ENCODE data around the gene SPIB. TPM values are rescaled to one million over a fixed set of nuclear protein-coding genes. Genes with fewer than 3 reads are reported as not detected.

SPIB gene
- total RNA-seq, 1 donor from 2014 or later: not detected

DNA sequence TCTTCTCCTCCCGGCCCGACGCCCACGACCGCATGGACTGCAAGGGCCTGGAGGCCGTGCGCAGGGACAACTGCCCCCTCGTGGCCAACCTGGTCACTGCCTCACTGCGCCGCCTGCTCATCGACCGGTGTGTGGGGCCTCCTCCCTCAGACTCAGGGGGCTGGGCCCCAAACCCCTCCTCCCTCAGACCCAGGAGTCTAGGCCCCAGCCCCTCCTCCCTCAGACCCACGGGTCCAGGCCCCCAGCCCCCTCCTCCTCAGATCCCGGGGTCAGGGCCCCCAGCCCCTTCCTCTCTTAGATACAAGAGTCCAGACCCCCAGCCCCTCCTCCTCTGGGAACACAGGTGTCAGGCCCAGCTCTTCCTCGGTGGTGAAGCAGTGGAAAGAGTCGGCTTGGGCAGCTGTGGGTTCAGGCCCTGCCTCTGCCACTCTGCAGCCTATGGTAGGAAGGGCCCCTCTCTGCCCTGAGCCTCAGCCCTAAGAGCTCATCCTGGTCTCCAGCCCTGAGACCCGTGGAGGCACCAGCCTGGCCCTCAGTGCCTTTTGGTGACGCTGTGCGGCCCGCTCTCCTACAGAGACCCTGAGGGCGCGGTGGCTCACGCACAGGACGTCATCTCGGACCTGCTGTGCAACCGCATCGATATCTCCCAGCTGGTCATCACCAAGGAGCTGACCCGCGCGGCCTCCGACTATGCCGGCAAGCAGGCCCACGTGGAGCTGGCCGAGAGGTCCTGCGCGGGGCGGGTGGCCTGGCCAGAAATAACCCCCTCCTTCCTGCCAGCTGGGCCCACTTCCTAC lies 3.7 kb upstream of the SPIB start:
- H3K4me3 ChIP-seq (ENCODE audit: low read depth, low read length): no peak overlapping the region

DNA sequence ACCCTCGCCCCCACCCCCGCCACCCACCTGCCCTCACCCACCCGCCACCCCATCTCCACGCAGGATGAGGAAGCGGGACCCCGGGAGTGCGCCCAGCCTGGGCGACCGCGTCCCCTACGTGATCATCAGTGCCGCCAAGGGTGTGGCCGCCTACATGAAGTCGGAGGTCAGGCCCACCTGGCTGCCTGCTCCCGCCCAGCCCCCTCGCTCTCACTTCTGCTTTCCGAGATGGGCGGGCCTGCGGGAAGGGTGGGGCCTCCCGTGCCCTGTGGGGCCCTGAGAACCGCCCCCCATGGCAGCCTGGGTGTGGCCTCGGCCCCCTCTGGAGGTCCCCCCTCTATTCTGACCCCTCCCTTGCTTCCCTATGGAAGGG lies 3.1 kb upstream of the SPIB start:
- H3K4me3 ChIP-seq (ENCODE audit: low read depth, low read length): no peak overlapping the region
- DNase-seq (ENCODE audit: low read depth): no peak
- TF ChIP-seq, protein P1, sequence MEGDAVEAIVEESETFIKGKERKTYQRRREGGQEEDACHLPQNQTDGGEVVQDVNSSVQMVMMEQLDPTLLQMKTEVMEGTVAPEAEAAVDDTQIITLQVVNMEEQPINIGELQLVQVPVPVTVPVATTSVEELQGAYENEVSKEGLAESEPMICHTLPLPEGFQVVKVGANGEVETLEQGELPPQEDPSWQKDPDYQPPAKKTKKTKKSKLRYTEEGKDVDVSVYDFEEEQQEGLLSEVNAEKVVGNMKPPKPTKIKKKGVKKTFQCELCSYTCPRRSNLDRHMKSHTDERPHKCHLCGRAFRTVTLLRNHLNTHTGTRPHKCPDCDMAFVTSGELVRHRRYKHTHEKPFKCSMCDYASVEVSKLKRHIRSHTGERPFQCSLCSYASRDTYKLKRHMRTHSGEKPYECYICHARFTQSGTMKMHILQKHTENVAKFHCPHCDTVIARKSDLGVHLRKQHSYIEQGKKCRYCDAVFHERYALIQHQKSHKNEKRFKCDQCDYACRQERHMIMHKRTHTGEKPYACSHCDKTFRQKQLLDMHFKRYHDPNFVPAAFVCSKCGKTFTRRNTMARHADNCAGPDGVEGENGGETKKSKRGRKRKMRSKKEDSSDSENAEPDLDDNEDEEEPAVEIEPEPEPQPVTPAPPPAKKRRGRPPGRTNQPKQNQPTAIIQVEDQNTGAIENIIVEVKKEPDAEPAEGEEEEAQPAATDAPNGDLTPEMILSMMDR (conservative IDR thresholded peaks at IDR 0.05; ENCODE audit: low read depth, low read length): no peak

More for the DNA sequence above, 3.7 kb upstream of the SPIB start:
- TF ChIP-seq, protein P1 (conservative IDR thresholded peaks at IDR 0.05; ENCODE audit: low read depth, low read length): peak; percentile 82
- DNase-seq (ENCODE audit: low read depth): no peak

DNA sequence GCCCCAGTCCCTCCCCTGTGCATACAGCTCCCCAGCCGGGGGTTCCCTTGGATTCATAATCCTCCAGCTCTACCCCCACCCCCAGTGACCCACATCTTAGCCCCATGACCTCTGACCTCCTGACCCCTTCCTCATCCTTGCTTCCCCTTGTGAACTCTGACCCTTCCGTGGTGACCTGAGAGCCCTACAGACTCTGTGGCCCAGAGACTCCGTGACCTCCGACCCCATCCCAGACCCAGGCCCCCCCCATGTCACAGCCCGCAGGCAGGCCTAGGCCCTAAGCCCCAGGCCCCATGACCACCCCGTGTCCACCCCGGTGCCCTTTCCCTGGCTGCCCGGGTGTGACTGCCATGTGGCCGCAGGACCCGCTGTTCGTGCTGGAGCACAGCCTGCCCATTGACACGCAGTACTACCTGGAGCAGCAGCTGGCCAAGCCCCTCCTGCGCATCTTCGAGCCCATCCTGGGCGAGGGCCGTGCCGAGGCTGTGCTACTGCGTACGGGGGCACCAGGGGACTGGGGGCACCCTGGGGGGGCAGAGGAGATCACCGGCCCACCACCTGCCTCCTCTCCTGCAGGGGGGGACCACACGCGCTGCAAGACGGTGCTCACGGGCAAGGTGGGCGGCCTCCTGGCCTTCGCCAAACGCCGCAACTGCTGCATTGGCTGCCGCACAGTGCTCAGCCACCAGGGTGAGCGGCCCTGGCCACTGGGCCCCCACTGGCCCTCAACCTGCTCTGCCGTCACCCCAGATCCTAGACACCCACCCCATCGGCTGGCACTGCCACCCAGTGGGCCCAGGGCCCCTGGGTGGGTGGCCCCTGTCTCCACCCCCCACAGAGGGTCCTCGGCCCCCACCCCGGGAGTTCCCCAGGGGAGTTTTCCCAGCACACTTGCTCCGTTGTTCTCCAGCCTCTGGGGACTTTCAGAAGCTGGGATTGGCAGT lies 2.4 kb upstream of the SPIB start:
- no peak for DNase-seq (ENCODE audit: low read depth)
- H3K4me3 ChIP-seq (ENCODE audit: low read depth, low read length): no peak overlapping the region
- TF ChIP-seq, protein P1 (conservative IDR thresholded peaks at IDR 0.05; ENCODE audit: low read depth, low read length): no peak

DNA sequence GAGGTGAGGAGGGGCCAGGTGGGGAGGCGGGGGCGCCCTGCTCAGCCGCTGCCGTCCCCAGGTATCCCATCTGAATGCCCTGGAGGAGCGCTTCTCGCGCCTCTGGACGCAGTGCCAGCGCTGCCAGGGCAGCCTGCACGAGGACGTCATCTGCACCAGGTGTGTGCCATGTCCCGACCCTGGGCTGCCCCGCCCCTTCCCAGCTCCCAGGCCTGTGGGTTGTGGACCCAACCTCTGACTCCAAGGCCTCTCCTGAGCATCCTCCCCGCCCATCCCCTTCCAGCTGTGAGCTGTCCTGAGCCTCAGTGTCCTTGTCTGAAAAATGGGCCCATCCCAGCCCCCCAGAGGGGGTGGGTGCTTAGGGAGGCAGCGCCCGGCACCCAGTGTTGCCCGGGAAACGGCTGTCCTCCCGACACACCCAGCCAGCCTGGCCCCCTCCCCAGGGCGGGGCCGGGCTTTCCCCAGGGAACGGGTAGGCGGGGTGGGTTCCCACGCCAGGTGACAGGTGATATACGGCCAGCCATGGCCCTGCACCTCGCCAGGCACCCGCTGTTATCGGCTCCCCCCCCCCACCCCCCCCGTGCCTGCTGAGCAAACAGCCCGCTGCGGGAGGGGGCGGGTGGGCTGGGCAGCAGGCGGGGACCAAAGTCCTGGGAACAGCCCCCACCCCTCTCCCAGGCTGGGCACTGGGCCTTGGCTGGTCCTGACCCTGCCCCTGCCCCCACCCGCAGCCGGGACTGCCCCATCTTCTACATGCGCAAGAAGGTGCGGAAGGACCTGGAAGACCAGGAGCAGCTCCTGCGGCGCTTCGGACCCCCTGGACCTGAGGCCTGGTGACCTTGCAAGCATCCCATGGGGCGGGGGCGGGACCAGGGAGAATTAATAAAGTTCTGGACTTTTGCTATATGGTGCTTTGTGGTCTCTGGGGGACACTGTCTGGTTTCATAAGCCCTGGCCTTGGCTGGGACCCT lies 1.3 kb upstream of the SPIB start:
- DNase-seq (ENCODE audit: low read depth): no peak
- TF ChIP-seq, protein P1 (conservative IDR thresholded peaks at IDR 0.05; ENCODE audit: low read depth, low read length): no peak
- no peak overlapping the region for H3K4me3 ChIP-seq (ENCODE audit: low read depth, low read length)

DNA sequence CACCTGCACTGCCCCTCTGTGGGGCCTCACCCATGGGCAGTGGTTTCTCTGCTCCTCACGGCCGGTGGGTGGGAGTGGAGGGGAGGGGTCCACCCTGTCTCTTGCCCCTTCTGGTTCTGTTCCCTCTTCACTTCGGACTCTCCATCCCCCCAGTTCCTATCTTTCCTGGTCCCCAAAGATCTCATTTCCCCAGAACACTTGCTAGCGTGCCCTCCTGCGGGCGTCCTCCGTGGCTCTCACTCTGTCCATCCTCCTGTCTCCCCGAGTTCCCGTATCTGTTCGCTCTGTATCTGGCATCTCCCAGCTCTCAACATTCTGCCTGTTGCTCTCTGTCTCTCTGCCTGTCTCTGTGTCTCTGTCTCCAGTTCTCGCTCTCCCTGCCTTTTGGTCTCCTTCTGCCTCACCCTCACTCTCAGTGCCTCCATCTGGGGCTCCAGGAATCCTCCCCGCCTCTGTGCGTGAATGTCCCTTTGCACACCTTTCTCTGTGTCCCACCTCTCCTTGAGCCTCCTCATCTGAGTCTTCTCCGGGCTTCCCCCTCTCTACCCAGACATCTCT lies 363 bp downstream of the SPIB start:
- TF ChIP-seq, protein P1 (conservative IDR thresholded peaks at IDR 0.05; ENCODE audit: low read depth, low read length): no peak
- no peak for DNase-seq (ENCODE audit: low read depth)
- no peak overlapping the region for H3K4me3 ChIP-seq (ENCODE audit: low read depth, low read length)

DNA sequence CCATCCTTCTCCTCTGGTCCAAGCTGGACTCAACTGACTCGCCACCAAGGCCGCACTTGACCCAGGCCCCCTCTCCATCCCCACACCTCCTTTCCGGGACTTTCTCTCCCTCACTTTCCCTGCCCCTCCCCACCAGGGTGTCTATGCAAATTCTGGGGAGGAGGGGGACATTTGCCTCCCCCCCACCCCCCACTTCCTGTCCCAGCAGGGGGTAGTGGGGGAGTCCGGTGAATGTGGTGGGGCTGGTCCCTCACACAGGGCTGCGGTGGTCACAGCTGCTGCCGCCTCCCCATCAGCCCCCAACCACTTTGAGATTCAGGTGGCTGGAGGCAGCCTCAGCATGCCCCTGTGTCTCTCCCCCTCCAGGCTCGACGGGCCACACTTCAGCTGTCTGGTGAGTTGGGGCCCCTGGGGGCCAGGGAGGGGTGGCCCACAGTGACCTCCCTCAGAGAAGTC lies 870 bp downstream of the SPIB start:
- no peak overlapping the region for H3K4me3 ChIP-seq (ENCODE audit: low read depth, low read length)
- DNase-seq (ENCODE audit: low read depth): no peak
- TF ChIP-seq, protein P1 (conservative IDR thresholded peaks at IDR 0.05; ENCODE audit: low read depth, low read length): no peak
